ENCODE results near the gene ERVK3-1. TPM values are rescaled to one million over a fixed set of nuclear protein-coding genes. Genes with fewer than 3 reads are reported as not detected.
"Not testable (repeated sequence)": the region's sequence is repeated elsewhere in the genome, so short reads cannot be mapped to it uniquely, and the experiment has no call there.

Gene ERVK3-1
- total RNA-seq, 1 experiment from 2014 or later: 68.7 TPM

GRCh38 chr19:58304748-58305064 is 471 bp upstream of the ERVK3-1 start:
- no peak for DNase-seq (ENCODE audit: low read depth)

- peak; percentile 49 for DNase-seq (ENCODE audit: low read depth)
These were observed 751 bp downstream of the ERVK3-1 start for GRCh38 chr19:58305932-58306323.

GRCh38 chr19:58307736-58308135 is 2.6 kb downstream of the ERVK3-1 start:
- no peak for DNase-seq (ENCODE audit: low read depth)

GRCh38 chr19:58310685-58311084 is 5.5 kb downstream of the ERVK3-1 start:
- DNase-seq (ENCODE audit: low read depth): not testable (repeated sequence)

- no peak for DNase-seq (ENCODE audit: low read depth)
These were observed 6.2 kb downstream of the ERVK3-1 start for GRCh38 chr19:58311345-58311865.

GRCh38 chr19:58315580-58315979 is 10.4 kb downstream of the ERVK3-1 start:
- no peak for DNase-seq (ENCODE audit: low read depth)

GRCh38 chr19:58317476-58318072 is 12.4 kb downstream of the ERVK3-1 start:
- peak; percentile 53 for DNase-seq (ENCODE audit: low read depth)

- DNase-seq (ENCODE audit: low read depth): no peak
These were observed 13.1 kb downstream of the ERVK3-1 start for GRCh38 chr19:58318297-58318696.

- DNase-seq (ENCODE audit: low read depth): no peak
These were observed 14.1 kb downstream of the ERVK3-1 start for GRCh38 chr19:58319241-58319640.

GRCh38 chr19:58325311-58326022 is 20.3 kb downstream of the ERVK3-1 start:
- peak; percentile 17 for DNase-seq (ENCODE audit: low read depth)

GRCh38 chr19:58326501-58326913 is 21.3 kb downstream of the ERVK3-1 start:
- DNase-seq (ENCODE audit: low read depth): no peak

GRCh38 chr19:58326914-58327726 is 21.9 kb downstream of the ERVK3-1 start, which contains the start of gene ZSCAN22:
ZSCAN22 (plus strand) TSS chr19:58326994; CDS start chr19:58334803, 7,809 bp downstream.
- peak; percentile 97 for DNase-seq (ENCODE audit: low read depth)

GRCh38 chr19:58328999-58329398 is 23.8 kb downstream of the ERVK3-1 start:
- DNase-seq (ENCODE audit: low read depth): peak; percentile 16

- peak; percentile 83 for DNase-seq (ENCODE audit: low read depth)
These were observed 25.3 kb downstream of the ERVK3-1 start for GRCh38 chr19:58330458-58330857.

GRCh38 chr19:58332697-58333096 is 27.5 kb downstream of the ERVK3-1 start:
- DNase-seq (ENCODE audit: low read depth): no peak

- no peak for DNase-seq (ENCODE audit: low read depth)
These were observed 29.6 kb downstream of the ERVK3-1 start for GRCh38 chr19:58334691-58335249.

GRCh38 chr19:58335630-58336029 is 30.5 kb downstream of the ERVK3-1 start:
- no peak for DNase-seq (ENCODE audit: low read depth)

- DNase-seq (ENCODE audit: low read depth): no peak
These were observed 31.0 kb downstream of the ERVK3-1 start for GRCh38 chr19:58336216-58336615.

- DNase-seq (ENCODE audit: low read depth): no peak
These were observed 31.6 kb downstream of the ERVK3-1 start for GRCh38 chr19:58336820-58337219.

- DNase-seq (ENCODE audit: low read depth): no peak
These were observed 33.2 kb downstream of the ERVK3-1 start for GRCh38 chr19:58338336-58338735.

GRCh38 chr19:58338825-58339558 is 33.8 kb downstream of the ERVK3-1 start:
- DNase-seq (ENCODE audit: low read depth): no peak

Measured in RPMI7951 (cell line).